GM18909 (cell line): Measurements from ENCODE around the gene CNGB1.
"Not testable (repeated sequence)": the region's sequence is repeated elsewhere in the genome, so short reads cannot be mapped to it uniquely, and the experiment has no call there.

Experiments used
- ATAC-seq: cut with Tn5 transposase; IDR thresholded peaks from one replicate; pipeline ENCODE4 v1.9.1; 2021; ENCODE audit warnings: mild to moderate bottlenecking; ENCODE audit not compliant: unreplicated experiment, poor library complexity

Gene CNGB1

DNA sequence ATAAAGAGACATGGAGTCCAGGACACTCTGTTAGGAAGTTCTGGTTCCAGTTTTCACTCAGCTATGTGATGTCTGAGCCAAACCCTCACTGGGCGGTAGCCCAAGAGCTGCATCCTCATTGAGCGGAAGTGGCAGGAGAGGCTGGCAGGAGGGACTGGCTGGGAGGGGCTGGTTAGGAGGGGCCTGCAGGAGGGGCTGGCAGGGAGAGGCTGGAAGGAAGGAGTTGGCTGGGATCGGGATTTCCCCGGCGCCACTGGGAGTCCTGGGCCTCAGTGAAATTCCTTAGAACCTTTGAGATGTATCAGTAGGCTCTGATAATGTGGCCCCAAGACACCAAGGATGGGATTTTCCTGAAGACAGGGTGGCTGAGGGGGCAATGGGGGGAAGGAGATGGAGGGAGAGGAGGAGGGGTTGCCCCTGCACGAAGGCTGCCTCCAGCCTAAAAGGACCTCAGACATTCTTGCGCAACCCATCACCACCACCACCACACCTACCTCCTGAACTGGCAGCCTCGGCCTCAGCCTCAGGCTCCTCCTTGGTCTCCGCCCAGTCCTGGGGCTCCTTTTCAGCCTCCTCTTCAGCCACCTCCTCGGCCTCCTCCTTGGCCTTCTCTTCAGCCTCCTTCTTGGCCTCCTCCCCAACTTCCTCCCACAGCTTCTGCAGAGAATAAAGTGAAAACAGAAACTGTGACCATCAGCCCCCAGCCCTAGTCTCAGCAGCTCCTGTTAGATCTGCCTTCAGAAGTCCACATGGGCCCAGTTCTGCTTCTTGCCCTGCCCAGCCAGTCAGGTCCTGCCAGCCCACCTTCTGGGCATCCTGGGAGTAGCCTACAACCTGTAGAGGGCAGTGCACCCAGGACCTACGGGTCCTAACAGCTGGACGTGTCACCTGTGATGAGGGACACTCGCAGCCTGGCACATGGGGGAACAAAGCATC lies 31.7 kb downstream of the CNGB1 start:
- ATAC-seq: no peak

- ATAC-seq: no peak
Measured at GRCh38 chr16:57938484-57938883, 32.4 kb downstream of the CNGB1 start.

- ATAC-seq: no peak
Measured at GRCh38 chr16:57937861-57938260, 33.1 kb downstream of the CNGB1 start.

DNA sequence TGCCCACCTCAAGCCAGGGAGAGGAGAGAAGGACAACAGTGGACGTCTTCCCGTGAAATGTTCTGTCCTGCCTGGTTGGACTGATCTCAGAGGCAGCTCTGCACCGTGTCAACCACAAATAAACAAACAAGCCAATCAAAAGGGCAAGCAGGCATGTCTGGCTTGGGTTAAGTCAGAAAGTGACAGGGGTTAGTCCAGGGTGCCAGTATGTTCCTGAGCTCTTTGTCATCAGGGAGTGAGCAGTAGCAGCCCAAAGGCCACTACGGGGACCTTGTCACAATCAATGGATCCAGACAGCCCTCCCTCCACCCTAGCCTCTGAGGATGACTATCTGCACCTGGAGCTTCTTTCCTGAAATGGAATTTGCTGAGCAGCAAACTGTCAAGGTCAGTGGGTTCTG lies 35.0 kb downstream of the CNGB1 start:
- ATAC-seq: no peak

DNA sequence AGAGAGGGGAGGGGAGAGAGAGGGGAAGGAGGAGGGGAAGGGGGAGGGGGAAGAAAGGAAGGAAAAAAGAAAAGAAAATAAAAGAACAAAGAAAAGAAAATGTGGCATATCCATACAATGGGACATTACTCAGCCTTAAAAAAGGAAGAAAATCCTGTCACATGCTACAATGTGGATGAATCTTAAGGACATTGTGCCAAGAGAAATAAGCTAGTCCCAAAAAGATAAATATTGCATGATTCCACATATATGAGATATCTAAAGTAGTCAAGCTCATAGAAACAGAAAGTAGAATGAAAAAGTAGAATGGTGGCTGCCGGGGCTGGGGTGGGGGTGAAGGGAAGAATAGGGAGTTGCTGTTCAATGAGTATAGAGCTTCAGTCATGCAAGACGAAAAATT lies 40.4 kb downstream of the CNGB1 start:
- ATAC-seq: no peak

- no peak for ATAC-seq
Measured at GRCh38 chr16:57929250-57929649, 41.7 kb downstream of the CNGB1 start.

DNA sequence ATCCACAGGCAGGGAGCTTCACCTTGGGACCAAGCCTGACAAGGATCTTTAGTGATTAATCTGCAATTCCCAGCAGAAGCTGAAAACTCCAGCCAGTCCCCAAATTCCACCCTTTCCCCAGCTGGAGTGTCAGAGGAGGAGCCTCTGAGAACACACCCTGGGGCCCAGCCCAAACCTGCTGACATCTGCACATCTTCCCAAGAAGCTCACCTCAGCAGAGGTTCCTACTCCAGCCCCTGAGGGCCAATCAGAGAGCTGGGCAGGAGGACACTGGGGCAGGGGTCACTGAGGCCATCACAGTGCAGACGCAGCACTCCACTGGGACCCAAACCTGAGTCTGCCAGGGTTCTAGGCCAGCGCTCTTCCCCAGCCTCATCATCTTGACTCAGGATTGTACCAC lies 44.9 kb downstream of the CNGB1 start:
- ATAC-seq: no peak

GRCh38 chr16:57925310-57925709 lies 45.6 kb downstream of the CNGB1 start:
- ATAC-seq: no peak

DNA sequence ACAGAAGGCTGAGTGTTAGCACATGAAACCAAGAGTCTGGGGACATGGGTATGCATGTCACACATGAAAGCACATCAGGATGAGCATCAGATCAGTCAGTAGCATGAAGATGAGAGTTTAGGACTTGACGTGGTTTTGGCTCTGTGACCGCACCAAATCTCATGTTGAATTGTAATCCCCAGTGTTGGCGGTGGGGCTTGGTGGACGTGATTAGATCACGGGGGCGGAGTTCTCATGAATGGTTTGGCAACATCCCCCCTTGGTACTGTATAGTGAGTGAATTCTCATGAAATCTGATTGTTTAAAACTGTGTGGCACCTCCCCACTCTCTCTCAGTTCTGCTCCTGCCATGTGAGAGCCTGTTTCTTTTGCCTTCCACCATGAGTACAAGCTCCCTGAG lies 46.4 kb downstream of the CNGB1 start:
- no peak for ATAC-seq

DNA sequence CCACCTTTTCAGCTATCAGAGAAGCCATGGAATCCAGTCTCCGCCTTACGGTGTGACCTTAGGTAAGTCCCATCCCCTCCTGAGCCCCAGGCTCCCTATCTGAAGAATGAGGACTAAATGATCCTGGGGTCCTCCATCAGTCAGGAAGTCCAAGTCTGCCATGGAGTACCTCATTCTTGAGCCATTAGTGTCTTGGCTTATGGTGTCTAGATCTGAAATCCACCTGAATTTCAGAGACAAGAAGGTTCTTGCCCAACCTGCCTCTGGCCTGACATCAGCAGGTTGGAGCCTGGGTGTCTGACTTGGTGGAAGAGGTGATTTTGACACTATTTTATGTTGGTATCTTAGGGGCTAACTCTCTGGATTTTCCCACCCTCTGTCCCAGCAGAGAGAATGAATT lies 47.1 kb downstream of the CNGB1 start:
- ATAC-seq: no peak

DNA sequence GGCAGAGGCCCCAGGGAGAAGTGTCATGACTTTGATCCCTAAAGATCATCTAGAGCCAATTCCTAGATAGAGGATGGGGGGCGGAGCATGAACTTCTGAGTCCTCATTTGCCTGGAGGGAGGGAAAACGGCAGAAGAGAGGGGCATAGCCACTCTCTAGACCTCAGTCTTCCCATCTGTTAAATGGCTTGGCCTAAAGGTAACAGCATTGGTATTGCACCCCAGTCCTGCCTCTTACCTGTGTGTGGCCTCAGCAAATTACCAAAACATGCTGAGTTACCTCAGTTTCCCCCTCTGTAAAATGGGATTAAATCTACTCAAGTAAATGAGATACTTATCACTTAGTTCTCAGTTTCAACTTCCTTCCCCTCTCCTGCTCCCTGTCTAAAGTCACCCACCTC lies 47.5 kb downstream of the CNGB1 start:
- ATAC-seq: no peak

DNA sequence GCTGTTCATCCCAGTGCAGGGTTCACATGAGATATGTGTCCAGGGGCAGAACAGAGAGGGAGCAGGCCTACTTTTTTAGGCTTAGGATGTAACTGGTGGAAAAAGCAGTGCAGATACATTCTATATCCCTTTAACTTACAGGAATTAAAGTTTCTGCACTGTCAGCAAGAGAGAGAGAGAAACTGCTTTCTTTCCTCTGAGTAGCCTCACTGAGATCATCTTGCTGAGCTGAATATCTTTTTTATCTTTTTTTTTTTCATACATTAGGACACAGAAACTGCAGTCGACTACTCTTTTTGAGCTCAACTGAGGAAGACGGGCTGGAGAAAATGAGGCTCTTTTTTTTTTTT lies 50.1 kb downstream of the CNGB1 start:
- no peak for ATAC-seq

DNA sequence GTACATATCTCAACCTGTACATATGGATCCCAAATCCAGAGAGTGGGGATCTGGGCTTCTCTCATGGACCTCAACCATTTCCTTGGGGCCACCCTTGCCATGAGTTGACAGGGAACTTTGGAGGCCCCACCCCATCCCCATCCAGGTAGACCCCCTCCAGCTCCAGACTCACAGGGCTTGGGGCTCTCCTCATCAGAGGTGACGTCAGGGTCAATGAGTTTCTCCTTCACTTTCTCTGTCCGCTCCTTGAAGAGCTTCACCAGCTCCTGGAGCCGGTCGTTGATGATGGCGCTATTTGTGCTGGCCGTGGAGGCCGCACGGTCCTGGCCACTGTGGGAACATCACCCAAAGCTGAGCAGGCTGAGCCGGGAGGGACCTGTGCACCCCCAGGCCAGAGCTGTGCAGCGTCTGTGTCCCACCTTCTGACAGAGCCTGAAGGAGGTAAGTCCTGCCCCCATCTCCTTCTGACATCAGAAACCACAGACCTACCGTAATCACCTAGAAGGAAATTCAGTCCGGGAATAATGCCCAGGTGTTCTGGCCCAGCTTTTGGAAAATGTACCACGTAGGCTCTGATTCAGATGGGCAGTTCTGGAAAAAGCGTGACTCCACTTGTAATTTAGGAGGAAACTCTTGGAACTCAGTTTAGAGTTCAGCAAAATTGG lies 50.6 kb downstream of the CNGB1 start:
- no peak for ATAC-seq

DNA sequence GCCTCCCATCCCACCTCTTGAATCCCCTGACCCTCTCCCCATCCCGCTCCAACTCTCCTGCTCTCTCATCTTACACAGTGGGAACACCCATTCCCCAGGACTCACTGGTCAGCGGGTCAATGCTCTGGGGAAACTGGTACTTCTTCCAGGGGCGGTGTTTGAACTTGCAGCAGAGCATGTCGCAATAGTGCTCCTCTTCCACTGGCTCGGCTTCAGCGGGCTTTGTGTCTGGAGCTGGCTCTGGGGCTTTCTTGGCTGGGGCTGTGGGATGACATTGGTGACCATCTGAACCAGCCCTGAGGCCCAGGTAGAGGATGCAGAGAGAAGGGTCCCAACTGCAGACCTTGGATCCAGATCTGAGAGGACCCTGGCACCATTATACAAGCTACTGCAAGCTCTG lies 51.9 kb downstream of the CNGB1 start:
- no peak for ATAC-seq

GRCh38 chr16:57918444-57918843 lies 52.5 kb downstream of the CNGB1 start:
- no peak for ATAC-seq

DNA sequence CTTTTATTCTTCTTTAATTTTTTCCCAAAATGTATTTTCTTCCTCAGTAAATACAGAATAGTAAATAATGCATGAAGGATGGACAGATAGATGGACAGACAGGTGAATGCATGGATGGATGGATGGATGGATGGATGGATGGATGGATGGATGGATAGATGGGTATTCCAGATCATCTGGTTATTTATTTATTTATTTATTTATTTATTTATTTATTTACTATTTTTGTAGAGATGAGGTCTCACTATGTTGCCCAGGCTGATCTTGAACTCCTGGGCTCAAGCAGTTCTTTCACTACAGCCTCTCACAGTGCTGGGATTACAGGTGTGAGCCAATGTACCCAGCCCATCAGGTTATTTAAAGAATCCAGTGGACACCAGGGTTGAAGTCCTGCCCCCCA lies 53.0 kb downstream of the CNGB1 start:
- ATAC-seq: not testable (repeated sequence)

DNA sequence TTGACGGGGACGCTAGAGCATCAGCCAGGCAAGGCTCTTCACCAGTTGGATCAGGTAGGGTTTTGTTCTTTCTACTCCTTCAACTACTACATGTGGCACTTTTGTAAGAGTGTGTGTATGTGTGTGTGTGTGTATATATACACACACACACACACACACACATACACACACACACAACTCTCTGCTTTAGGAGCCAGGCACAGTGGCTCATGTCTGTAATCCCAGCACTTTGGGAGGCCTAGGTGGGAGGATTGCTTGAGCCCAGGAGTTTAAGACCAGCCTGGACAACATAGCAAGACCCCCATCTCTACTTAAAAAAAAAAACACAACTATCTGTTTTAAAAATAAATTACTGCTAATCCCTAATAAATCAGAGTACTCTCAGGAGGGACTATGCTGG lies 53.4 kb downstream of the CNGB1 start:
- not testable (repeated sequence) for ATAC-seq

- ATAC-seq: no peak
Measured at GRCh38 chr16:57916735-57917438, 54.0 kb downstream of the CNGB1 start.

DNA sequence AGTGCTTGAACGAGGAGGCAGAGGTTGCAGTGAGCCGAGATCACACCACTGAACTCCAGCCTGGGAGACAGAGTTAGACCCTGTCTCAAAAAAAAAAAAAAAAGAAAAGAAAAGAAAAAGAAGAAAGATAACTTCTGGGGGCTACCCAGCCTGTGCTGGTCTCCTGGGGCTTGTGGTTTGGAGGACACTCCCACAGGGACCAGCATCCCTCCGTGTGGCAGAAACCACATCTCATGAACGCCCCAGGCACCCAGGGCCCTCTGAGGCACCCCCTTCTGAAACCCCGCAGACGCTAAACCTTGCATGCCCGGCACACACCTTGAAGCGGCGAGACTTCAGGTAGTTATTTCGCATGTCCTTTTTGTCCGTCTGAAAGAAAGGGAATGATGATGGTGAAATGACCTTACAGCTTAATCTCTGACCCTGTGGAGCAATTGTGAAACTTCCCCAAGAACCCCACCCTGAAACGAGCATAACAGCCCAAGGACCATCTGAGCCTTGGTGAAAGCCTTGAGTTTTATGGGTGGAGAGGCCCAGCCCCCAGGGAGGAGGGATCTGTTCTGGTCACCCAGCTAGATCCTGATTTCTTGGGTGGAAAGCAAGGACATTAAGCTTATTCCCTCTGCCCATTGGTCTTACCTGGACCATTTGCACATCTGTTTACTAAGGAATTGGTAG lies 55.0 kb downstream of the CNGB1 start:
- ATAC-seq: no peak

DNA sequence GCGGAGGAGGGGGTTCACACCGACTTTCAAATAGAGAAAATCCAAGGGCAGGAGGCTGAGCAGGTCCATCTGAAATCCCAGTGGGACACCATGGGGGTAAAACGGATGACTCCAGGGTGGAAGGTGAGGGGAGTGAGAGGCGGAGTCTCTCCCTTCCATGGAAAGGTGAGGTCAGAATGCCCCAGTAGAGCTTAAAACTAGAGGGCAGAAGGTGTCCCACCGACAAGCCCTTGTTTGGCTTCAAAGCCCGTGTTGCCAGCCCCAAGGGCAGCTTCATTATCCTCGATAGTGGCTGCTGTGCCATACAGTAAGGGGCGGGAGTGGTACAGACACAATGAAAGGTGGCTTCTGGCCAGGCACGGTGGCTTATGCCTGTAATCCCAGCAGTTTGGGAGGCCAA lies 55.7 kb downstream of the CNGB1 start:
- no peak for ATAC-seq
